Measurements from ENCODE around the gene AUTS2.

- TF ChIP-seq POLR2A (IDR thresholded peaks at IDR 0.05) (no peak), CTCF (IDR thresholded peaks at IDR 0.05) (no peak), EP300 (IDR thresholded peaks at IDR 0.05) (no peak), POLR2AphosphoS5 (IDR thresholded peaks at IDR 0.05) (no peak)
Measured at GRCh38 chr7:70361821-70362220, 763.5 kb downstream of the AUTS2 start.
